AG04450 (cell line): Measurements from ENCODE around the gene PPP1R12C. TPM values are rescaled to one million over a fixed set of nuclear protein-coding genes. Genes with fewer than 3 reads are reported as not detected.
A peak's percentile ranks its signal among the peaks of the same experiment; 100 is the strongest.

Source experiments
- CTCF ChIA-PET: fragments of 300-600, 350-600 bp; formaldehyde crosslinking; extraction: SDS; loops from one replicate; lab custom pipeline; 2022; ENCODE audit warnings: antibody characterized with exemption, inconsistent platforms; lab: Charles Lee
- POLR2A ChIA-PET: fragments of 350-600 bp; formaldehyde crosslinking; extraction: SDS; loops from one replicate; lab custom pipeline; 2021; ENCODE audit warnings: antibody characterized with exemption, inconsistent platforms; lab: Yijun Ruan, JAX
- DNase-seq: peaks from one replicate; pipeline ENCODE4 v3.0.0-alpha.2; 2011; ENCODE audit warnings: low read depth, low spot score
- H3K27ac ChIP-seq: one replicate; pipeline ENCODE4 v1.5.1; 2012; ENCODE audit warnings: low read depth, low read length, control low read depth
- H3K27me3 ChIP-seq: one replicate; pipeline ENCODE4 v1.6.0; 2012; ENCODE audit warnings: low read length; ENCODE audit not compliant: control insufficient read depth, insufficient read depth
- H3K4me3 ChIP-seq: 2 replicates; pipeline ENCODE4 v1.5.1; 2011; ENCODE audit warnings: mild to moderate bottlenecking, low read depth, low read length, control low read depth
- H3K9me3 ChIP-seq: 2 replicates; pipeline ENCODE4 v1.5.1; 2012; ENCODE audit warnings: low read length; ENCODE audit not compliant: control insufficient read depth, insufficient read depth
- polyA plus RNA-seq: library from polyadenylated mRNA; depleted of rRNA; stranded (reverse); fragments of >200 nt; gene quantifications from 2 replicates; pipeline ENCODE4 v1.2.3, GENCODE V29; 2011
- TF ChIP-seq, protein P1 (sequence below): IDR thresholded peaks from 2 replicates; pipeline ENCODE4 v1.5.1; 2011; ENCODE audit warnings: low read depth, low read length, control low read depth, inconsistent platforms

PPP1R12C gene
- polyA plus RNA-seq, 1 experiment, result 24.2 TPM

DNA sequence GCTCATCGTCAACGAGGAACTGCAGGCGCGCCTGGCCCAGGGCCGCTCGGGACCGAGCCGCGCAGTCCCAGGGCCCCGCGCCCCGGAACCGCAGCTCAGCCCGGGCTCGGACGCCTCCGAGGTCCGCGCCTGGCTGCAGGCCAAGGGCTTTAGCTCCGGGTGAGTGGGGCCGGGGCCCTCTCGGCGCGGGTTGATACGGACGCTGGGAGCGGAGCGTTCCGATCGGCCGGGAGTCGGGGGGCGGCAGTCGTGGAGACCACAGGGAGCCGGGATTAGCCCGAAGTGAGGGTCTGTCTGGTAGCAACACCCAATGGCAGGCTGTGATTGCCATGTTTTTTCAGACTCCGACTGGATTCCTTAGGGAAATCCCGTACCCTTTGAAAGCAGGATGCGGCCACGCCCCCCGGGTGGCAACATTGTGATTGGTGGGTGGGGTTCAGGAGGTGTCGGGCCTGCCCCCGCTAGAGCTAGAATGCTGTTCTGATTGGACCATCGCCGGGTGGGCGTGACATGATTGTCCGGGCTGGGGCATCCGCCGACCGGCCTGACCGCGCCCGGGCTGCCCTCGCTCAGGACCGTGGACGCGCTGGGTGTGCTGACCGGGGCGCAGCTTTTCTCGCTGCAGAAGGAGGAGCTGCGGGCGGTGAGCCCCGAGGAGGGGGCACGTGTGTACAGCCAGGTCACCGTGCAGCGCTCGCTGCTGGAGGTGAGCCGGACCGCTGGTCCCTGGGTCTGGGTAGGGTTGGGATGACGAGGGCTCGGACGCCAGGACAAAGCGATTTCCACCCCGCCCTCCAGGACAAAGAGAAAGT, 30.5 kb downstream of the PPP1R12C start:
- DNase-seq, result peak; percentile 82
- ChIA-PET POLR2A (interaction anchor here (0.6 to 1.0 kb wide), 4 partner anchors 31 to 1221 kb away, joined by 3 to 4 read pairs (median 3); partner anchors contain the start of gene PPP1R12C), CTCF (interaction anchor here (1.5 to 2.0 kb wide), 3 partner anchors 11 to 73 kb away, joined by 4 to 9 read pairs (median 7); partner anchors contain the start of gene EPS8L1)
- peak overlapping the region; percentile 31 for H3K27ac ChIP-seq
- peaks cover 42% of the 10 kb centered on the region for H3K27me3 ChIP-seq
- TF ChIP-seq, protein P1, sequence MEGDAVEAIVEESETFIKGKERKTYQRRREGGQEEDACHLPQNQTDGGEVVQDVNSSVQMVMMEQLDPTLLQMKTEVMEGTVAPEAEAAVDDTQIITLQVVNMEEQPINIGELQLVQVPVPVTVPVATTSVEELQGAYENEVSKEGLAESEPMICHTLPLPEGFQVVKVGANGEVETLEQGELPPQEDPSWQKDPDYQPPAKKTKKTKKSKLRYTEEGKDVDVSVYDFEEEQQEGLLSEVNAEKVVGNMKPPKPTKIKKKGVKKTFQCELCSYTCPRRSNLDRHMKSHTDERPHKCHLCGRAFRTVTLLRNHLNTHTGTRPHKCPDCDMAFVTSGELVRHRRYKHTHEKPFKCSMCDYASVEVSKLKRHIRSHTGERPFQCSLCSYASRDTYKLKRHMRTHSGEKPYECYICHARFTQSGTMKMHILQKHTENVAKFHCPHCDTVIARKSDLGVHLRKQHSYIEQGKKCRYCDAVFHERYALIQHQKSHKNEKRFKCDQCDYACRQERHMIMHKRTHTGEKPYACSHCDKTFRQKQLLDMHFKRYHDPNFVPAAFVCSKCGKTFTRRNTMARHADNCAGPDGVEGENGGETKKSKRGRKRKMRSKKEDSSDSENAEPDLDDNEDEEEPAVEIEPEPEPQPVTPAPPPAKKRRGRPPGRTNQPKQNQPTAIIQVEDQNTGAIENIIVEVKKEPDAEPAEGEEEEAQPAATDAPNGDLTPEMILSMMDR, result no peak
- peaks cover 11% of the 10 kb centered on the region for H3K9me3 ChIP-seq
- peak overlapping the region; percentile 68 for H3K4me3 ChIP-seq

DNA sequence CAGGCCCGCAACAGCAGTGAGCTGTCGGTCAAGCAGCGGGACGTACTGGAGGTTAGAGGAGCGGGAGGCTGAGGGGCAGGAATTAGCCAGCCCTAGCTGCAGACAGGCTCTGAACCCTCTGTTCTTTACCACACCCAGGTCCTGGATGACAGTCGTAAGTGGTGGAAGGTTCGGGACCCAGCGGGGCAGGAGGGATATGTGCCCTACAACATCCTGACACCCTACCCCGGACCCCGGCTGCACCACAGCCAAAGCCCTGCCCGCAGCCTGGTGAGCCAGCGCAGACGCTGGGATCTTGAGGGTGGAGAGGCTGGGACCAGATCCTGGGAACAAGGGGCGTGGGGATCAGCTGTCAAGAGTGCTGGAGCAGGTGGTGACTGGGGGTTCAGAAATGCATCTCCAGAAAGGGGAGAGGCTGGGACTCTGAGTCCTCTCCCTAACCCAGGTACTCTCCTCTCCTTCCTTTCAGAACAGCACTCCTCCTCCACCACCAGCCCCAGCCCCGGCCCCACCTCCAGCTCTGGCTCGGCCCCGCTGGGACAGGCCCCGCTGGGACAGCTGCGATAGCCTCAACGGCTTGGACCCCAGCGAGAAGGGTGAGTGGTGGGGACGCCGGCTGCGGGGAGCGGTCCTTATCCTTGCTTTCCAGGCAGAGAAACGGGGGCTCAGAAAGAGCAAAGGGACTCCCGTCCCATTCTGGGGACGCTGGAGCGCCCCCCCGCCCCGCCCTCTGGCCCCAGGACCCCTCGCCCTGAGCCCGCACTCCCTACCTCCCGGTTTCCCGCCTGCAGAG, 31.3 kb downstream of the PPP1R12C start:
- Histone ChIP-seq H3K4me3 (peak overlapping the region; percentile 68), H3K9me3 (peaks cover 20% of the 10 kb centered on the region), H3K27ac (no peak overlapping the region), H3K27me3 (peaks cover 50% of the 10 kb centered on the region)
- no peak for DNase-seq
- POLR2A ChIA-PET, result interaction anchor here (0.6 to 1.0 kb wide), 2 partner anchors 32 to 1220 kb away, joined by 3 to 4 read pairs; partner anchors contain the start of gene PPP1R12C
- TF ChIP-seq, protein P1, result no peak
- CTCF ChIA-PET, result no interaction called here

DNA sequence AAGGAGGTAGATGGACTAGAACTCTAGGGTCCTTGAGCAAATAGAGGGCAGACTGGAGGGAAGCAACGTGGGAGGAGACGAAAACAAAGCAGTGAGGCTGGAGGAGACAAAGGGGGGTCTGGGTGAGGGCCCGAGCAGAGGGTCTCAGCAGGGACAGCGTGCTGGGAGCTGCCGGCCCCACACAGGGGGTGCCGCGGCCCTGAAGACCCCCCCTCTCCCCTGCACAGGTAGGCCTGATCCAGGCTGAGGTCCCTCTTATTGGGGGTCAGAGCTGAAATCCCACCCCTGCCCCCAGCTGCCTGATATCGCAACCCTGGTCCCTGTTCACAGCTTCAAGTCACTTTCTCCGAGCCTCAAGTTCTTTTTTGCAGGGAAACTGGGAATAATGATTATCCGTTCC, 33.0 kb downstream of the PPP1R12C start:
- no peak overlapping the region for H3K4me3 ChIP-seq
- CTCF ChIA-PET, result no interaction called here
- TF ChIP-seq, protein P1, result no peak
- H3K27me3 ChIP-seq, result peaks cover 65% of the 10 kb centered on the region
- DNase-seq, result no peak
- no peak overlapping the region for H3K27ac ChIP-seq
- POLR2A ChIA-PET, result no interaction called here
- peaks cover 23% of the 10 kb centered on the region for H3K9me3 ChIP-seq

DNA sequence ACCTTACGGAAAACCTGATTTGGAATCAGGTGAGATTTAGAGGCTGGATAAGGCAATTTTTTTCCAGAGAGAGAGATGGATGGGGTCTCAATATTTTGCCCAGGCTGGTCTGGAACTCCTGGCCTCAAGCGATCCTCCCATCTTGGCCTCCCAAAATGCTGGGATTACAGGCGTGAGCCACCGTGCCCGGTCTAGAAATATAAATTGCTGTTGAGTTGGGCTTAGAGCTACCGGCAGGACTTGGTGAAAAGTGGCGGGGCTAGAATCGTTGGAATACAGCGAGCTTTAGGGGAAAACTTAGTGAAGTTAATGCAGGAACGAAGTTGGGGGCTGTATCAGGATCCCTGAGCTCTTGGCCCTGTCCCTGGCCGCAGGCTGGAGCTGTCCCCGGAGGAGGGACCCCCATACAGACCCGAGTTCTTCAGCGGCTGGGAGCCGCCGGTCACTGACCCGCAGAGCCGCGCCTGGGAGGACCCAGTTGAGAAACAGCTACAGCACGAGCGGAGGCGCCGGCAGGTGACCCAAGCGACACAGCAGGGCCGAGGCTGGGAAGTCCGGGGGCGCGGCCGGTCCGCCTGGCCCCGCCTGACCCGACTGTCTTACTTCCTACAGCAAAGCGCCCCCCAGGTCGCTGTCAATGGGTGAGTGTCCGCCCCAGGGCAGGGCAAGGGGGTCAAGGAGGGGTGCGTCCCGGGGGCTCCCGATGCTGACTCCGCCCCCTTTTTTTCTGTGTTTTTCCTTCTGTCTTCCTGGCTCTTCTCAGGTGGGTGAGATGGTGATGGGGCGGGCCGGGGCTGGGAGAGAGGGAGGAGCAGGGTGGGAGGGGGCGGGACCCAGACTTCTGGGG, 34.2 kb downstream of the PPP1R12C start:
- TF ChIP-seq, protein P1, result no peak
- H3K9me3 ChIP-seq, result peaks cover 23% of the 10 kb centered on the region

More for the DNA sequence above, 34.2 kb downstream of the PPP1R12C start:
- Histone ChIP-seq H3K4me3 (no peak overlapping the region), H3K27ac (no peak overlapping the region), H3K27me3 (peaks cover 69% of the 10 kb centered on the region)
- no peak for DNase-seq
- CTCF ChIA-PET, result interaction anchor here (0.6 kb wide), 1 partner anchor 602 kb away, joined by 3 read pairs; no protein-coding TSS in a partner anchor
- POLR2A ChIA-PET, result no interaction called here
